Epithelial cell of proximal tubule (primary cell): ENCODE results near the gene BACH2. TPM values are rescaled to one million over a fixed set of nuclear protein-coding genes. Genes with fewer than 3 reads are reported as not detected.

Source experiments
- DNase-seq: peaks from one replicate; pipeline ENCODE4 v3.0.0-alpha.2; 2011; ENCODE audit warnings: low read depth
- H3K4me3 ChIP-seq: 2 replicates; pipeline ENCODE4 v1.5.1; 2011; ENCODE audit warnings: low read depth, mild to moderate bottlenecking, low read length
- total RNA-seq: library from RNA; depleted of rRNA; stranded (reverse); fragments of >200 nt; gene quantifications from 2 replicates; pipeline ENCODE4 v1.2.3, GENCODE V29; 2015
- TF ChIP-seq, protein P1 (sequence below): conservative IDR thresholded peaks from 2 replicates; pipeline ENCODE4 v1.5.1; 2012; ENCODE audit warnings: low read depth, mild to moderate bottlenecking, low read length

Gene BACH2
- total RNA-seq, 1 donor from 2014 or later: 0.69 TPM

- no peak for DNase-seq
- no peak overlapping the region for H3K4me3 ChIP-seq
- TF ChIP-seq, protein P1, sequence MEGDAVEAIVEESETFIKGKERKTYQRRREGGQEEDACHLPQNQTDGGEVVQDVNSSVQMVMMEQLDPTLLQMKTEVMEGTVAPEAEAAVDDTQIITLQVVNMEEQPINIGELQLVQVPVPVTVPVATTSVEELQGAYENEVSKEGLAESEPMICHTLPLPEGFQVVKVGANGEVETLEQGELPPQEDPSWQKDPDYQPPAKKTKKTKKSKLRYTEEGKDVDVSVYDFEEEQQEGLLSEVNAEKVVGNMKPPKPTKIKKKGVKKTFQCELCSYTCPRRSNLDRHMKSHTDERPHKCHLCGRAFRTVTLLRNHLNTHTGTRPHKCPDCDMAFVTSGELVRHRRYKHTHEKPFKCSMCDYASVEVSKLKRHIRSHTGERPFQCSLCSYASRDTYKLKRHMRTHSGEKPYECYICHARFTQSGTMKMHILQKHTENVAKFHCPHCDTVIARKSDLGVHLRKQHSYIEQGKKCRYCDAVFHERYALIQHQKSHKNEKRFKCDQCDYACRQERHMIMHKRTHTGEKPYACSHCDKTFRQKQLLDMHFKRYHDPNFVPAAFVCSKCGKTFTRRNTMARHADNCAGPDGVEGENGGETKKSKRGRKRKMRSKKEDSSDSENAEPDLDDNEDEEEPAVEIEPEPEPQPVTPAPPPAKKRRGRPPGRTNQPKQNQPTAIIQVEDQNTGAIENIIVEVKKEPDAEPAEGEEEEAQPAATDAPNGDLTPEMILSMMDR: no peak
These were observed 188.8 kb downstream of the BACH2 start for GRCh38 chr6:90107771-90108282.

DNA sequence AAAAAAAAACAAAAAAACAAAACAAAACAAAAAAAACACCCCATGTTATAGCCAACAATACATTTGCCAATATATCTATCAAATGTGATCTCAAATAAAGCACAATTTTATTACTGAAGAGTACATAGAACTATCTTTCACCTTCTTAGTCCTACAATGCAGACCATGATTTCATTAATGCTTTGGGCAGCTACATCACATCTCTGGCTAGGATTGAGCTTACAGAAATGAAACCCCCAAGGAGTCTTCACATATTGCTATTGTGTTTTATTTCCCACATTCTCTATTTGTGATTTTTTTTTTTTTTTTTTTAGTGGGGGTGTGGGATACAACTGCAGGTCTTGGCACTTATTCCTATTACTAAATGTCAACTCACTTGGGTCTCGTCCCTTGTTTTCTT is 189.3 kb downstream of the BACH2 start:
- TF ChIP-seq, protein P1: no peak
- no peak overlapping the region for H3K4me3 ChIP-seq
- no peak for DNase-seq

DNA sequence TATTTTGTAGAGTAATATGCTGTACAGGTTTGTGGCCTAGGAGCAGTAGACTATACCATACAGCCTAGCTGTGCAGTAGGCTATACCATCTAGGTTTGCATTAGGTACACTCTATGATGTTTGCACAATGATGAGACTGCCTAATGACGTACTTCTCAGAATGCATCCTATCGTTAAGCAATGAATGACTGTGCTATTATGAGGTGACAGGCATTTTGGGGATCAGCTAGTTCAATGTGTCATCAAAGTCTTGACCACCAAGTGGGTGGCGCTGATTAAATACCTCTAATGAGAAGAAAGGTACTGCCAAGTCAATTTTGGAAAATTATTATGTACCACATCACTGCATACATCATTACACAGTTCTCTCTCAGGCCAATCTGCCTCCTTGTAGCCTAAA is 190.2 kb downstream of the BACH2 start:
- TF ChIP-seq, protein P1: no peak
- no peak overlapping the region for H3K4me3 ChIP-seq
- no peak for DNase-seq

GRCh38 chr6:90105506-90106170 is 191.0 kb downstream of the BACH2 start:
- no peak overlapping the region for H3K4me3 ChIP-seq
- DNase-seq: no peak
- TF ChIP-seq, protein P1: no peak

DNA sequence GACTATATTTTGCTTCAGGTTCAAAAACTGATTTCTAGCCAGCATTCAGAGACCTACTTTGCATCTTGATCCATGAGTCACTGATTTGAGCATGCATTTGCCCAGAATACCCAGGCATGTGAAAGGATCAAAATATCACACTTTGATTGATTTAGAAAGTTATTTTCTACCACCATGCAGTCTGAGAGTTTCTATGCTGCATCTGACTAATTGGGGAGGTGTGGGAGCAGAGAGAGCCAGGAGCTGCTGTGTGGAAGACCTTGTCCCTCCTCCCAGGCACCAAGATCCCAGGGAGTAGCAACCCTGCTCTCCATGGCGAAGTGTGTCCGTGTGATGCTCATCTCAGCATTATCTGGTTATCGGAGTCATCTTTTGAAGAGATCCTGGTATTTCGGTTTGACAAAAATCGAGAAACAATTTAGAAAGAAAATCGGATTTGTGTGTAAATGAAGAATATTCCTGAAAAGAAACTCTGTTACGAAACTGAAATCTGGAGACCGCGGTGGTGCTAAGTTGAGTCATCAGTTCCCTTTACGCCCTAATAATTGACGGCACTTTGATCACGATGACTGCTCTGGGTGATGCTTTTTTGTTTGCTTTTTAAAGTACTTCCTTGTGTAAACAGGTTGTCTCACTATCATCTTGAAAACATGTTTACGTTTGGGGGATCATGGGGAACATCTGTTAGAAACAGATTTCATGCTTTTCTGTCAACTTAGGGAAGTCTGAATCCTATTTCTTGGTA is 193.4 kb downstream of the BACH2 start:
- DNase-seq: no peak

GRCh38 chr6:90101403-90101802 is 195.2 kb downstream of the BACH2 start:
- TF ChIP-seq, protein P1: no peak

More for the DNA sequence above, 193.4 kb downstream of the BACH2 start:
- no peak overlapping the region for H3K4me3 ChIP-seq
- TF ChIP-seq, protein P1: no peak

More at GRCh38 chr6:90101403-90101802, 195.2 kb downstream of the BACH2 start:
- DNase-seq: no peak
- H3K4me3 ChIP-seq: no peak overlapping the region
